ENCODE results near the gene MAP3K12. TPM values are rescaled to one million over a fixed set of nuclear protein-coding genes. Genes with fewer than 3 reads are reported as not detected.
A peak's percentile ranks its signal among the peaks of the same experiment; 100 is the strongest.

MAP3K12 gene
- total and polyA plus RNA-seq, 2 donors from 2014 or later, result 15.2 to 21.8 TPM

GRCh38 chr12:53474077-53474476 is 25.2 kb downstream of the MAP3K12 start:
- Histone ChIP-seq H3K9me3 (ENCODE audit: control insufficient read depth in 2 of 3, insufficient read depth in 1 of 3, low read length in 3 of 3) (no peaks in the 10 kb centered on the region), H3K9ac (ENCODE audit: low read length in 3 of 3) (no peak overlapping the region), H3K36me3 (ENCODE audit: control insufficient read depth in 2 of 3, insufficient read depth in 3 of 3, low read length in 3 of 3) (peaks cover 31 to 79% (median 42%) of the 10 kb centered on the region in 3 donors), H3K4me1 (ENCODE audit: control insufficient read depth in 2 of 3, insufficient read depth in 2 of 3, low read depth in 1 of 3, low read length in 3 of 3) (peaks cover 3 to 38% (median 22%) of the 10 kb centered on the region in 3 donors), H3K4me3 (ENCODE audit: low read length in 3 of 3) (no peak overlapping the region), H3K27me3 (ENCODE audit: control insufficient read depth, insufficient read depth, low read length) (no peaks in the 10 kb centered on the region), H3K27ac (ENCODE audit: low read depth in 2 of 2, low read length in 2 of 2) (peak overlapping the region in 1 of 2 donors; percentile 20)
- DNase-seq (no peak), FAIRE-seq (no peak)
- intact Hi-C loops (cut with DNase I), result no loop called here
- TF ChIP-seq CTCF (IDR thresholded peaks at IDR 0.05; ENCODE audit: borderline replicate concordance, extremely low read depth, insufficient read depth), result no peak

- H3K4me3 ChIP-seq (ENCODE audit: low read length in 3 of 3), result no peak overlapping the region
- intact Hi-C loops (cut with DNase I), result no loop called here
- no peak overlapping the region for H3K27ac ChIP-seq (ENCODE audit: low read depth in 2 of 2, low read length in 2 of 2)
- H3K9me3 ChIP-seq (ENCODE audit: control insufficient read depth in 2 of 3, insufficient read depth in 1 of 3, low read length in 3 of 3), result no peaks in the 10 kb centered on the region
- FAIRE-seq (no peak), DNase-seq (no peak)
- no peaks in the 10 kb centered on the region for H3K27me3 ChIP-seq (ENCODE audit: control insufficient read depth, insufficient read depth, low read length)
- no peak for TF ChIP-seq CTCF (IDR thresholded peaks at IDR 0.05; ENCODE audit: borderline replicate concordance, extremely low read depth, insufficient read depth)
- H3K36me3 ChIP-seq (ENCODE audit: control insufficient read depth in 2 of 3, insufficient read depth in 3 of 3, low read length in 3 of 3), result peaks cover 36 to 84% (median 53%) of the 10 kb centered on the region in 3 donors
- H3K9ac ChIP-seq (ENCODE audit: low read length in 3 of 3), result no peak overlapping the region
- H3K4me1 ChIP-seq (ENCODE audit: control insufficient read depth in 2 of 3, insufficient read depth in 2 of 3, low read depth in 1 of 3, low read length in 3 of 3), result peaks cover 3 to 38% (median 22%) of the 10 kb centered on the region in 3 donors
Observed at GRCh38 chr12:53472056-53472582, 27.1 kb downstream of the MAP3K12 start.

- Histone ChIP-seq H3K27ac (ENCODE audit: low read depth in 2 of 2, low read length in 2 of 2) (no peak overlapping the region), H3K4me1 (ENCODE audit: control insufficient read depth in 2 of 3, insufficient read depth in 2 of 3, low read depth in 1 of 3, low read length in 3 of 3) (peaks cover 3 to 15% (median 8%) of the 10 kb centered on the region in 3 donors), H3K4me3 (ENCODE audit: low read length in 3 of 3) (no peak overlapping the region), H3K27me3 (ENCODE audit: control insufficient read depth, insufficient read depth, low read length) (no peaks in the 10 kb centered on the region), H3K36me3 (ENCODE audit: control insufficient read depth in 2 of 3, insufficient read depth in 3 of 3, low read length in 3 of 3) (peaks cover 31 to 89% (median 59%) of the 10 kb centered on the region in 3 donors), H3K9me3 (ENCODE audit: control insufficient read depth in 2 of 3, insufficient read depth in 1 of 3, low read length in 3 of 3) (no peaks in the 10 kb centered on the region), H3K9ac (ENCODE audit: low read length in 3 of 3) (no peak overlapping the region)
- no peak for TF ChIP-seq CTCF (IDR thresholded peaks at IDR 0.05; ENCODE audit: borderline replicate concordance, extremely low read depth, insufficient read depth)
- FAIRE-seq (no peak), DNase-seq (no peak)
- intact Hi-C loops (cut with DNase I), result no loop called here
Observed at GRCh38 chr12:53468282-53468681, 31.0 kb downstream of the MAP3K12 start.

GRCh38 chr12:53467880-53468279 is 31.4 kb downstream of the MAP3K12 start:
- no peak overlapping the region for H3K27ac ChIP-seq (ENCODE audit: low read depth in 2 of 2, low read length in 2 of 2)
- H3K9me3 ChIP-seq (ENCODE audit: control insufficient read depth in 2 of 3, insufficient read depth in 1 of 3, low read length in 3 of 3), result no peaks in the 10 kb centered on the region
- no peaks in the 10 kb centered on the region for H3K27me3 ChIP-seq (ENCODE audit: control insufficient read depth, insufficient read depth, low read length)
- TF ChIP-seq CTCF (IDR thresholded peaks at IDR 0.05; ENCODE audit: borderline replicate concordance, extremely low read depth, insufficient read depth), result no peak
- H3K4me1 ChIP-seq (ENCODE audit: control insufficient read depth in 2 of 3, insufficient read depth in 2 of 3, low read depth in 1 of 3, low read length in 3 of 3), result peaks cover 3 to 15% (median 9%) of the 10 kb centered on the region in 3 donors
- DNase-seq, result no peak
- intact Hi-C loops (cut with DNase I), result no loop called here
- H3K9ac ChIP-seq (ENCODE audit: low read length in 3 of 3), result no peak overlapping the region
- no peak for FAIRE-seq
- H3K36me3 ChIP-seq (ENCODE audit: control insufficient read depth in 2 of 3, insufficient read depth in 3 of 3, low read length in 3 of 3), result peaks cover 33 to 90% (median 63%) of the 10 kb centered on the region in 3 donors
- H3K4me3 ChIP-seq (ENCODE audit: low read length in 3 of 3), result no peak overlapping the region

Data from kidney (tissue), 14 donors.